Fibroblast of gingiva (primary cell): ENCODE results near the gene ARHGEF35.
"Not testable (repeated sequence)": the region's sequence is repeated elsewhere in the genome, so short reads cannot be mapped to it uniquely, and the experiment has no call there.

ENCODE experiments used
- DNase-seq: peaks from one replicate; pipeline ENCODE4 v3.0.0-alpha.2; 2011; ENCODE audit warnings: low read depth

Gene ARHGEF35

GRCh38 chr7:144195212-144195872, at the start of gene ARHGEF35:
TSS of gene ARHGEF35 (minus strand) at chr7:144195833. CDS start at chr7:144188383, 7,450 bp downstream.
- not testable (repeated sequence) for DNase-seq

- not testable (repeated sequence) for DNase-seq
Measured at GRCh38 chr7:144245372-144245771, 49.7 kb upstream of the ARHGEF35 start.

GRCh38 chr7:144239365-144239764, 43.7 kb upstream of the ARHGEF35 start, which contains the start of gene OR2A42:
TSS of gene OR2A42 (minus strand) at chr7:144239605. CDS start at chr7:144232843, 6,762 bp downstream.
- not testable (repeated sequence) for DNase-seq

- DNase-seq: not testable (repeated sequence)
Measured at GRCh38 chr7:144238530-144239082, 43.0 kb upstream of the ARHGEF35 start.

- not testable (repeated sequence) for DNase-seq
Measured at GRCh38 chr7:144233039-144233438, 37.4 kb upstream of the ARHGEF35 start.

- not testable (repeated sequence) for DNase-seq
Measured at GRCh38 chr7:144231027-144231426, 35.4 kb upstream of the ARHGEF35 start.

GRCh38 chr7:144228810-144229209, 33.2 kb upstream of the ARHGEF35 start:
- DNase-seq: not testable (repeated sequence)

GRCh38 chr7:144226866-144227265, 31.2 kb upstream of the ARHGEF35 start:
- DNase-seq: not testable (repeated sequence)

GRCh38 chr7:144223675-144224074, 28.0 kb upstream of the ARHGEF35 start:
- DNase-seq: not testable (repeated sequence)

- not testable (repeated sequence) for DNase-seq
Measured at GRCh38 chr7:144220531-144220930, 24.9 kb upstream of the ARHGEF35 start.

GRCh38 chr7:144219149-144219548, 23.5 kb upstream of the ARHGEF35 start:
- DNase-seq: not testable (repeated sequence)

GRCh38 chr7:144218581-144218980, 22.9 kb upstream of the ARHGEF35 start:
- DNase-seq: not testable (repeated sequence)

- DNase-seq: not testable (repeated sequence)
Measured at GRCh38 chr7:144217200-144217599, 21.6 kb upstream of the ARHGEF35 start.

GRCh38 chr7:144205306-144205705, 9.7 kb upstream of the ARHGEF35 start:
- DNase-seq: not testable (repeated sequence)

- not testable (repeated sequence) for DNase-seq
Measured at GRCh38 chr7:144203086-144203485, 7.5 kb upstream of the ARHGEF35 start.

GRCh38 chr7:144201978-144202377, 6.3 kb upstream of the ARHGEF35 start:
- not testable (repeated sequence) for DNase-seq

- not testable (repeated sequence) for DNase-seq
Measured at GRCh38 chr7:144198934-144199333, 3.3 kb upstream of the ARHGEF35 start.

- not testable (repeated sequence) for DNase-seq
Measured at GRCh38 chr7:144194453-144194852, 1.2 kb downstream of the ARHGEF35 start.

GRCh38 chr7:144193782-144194181, 1.9 kb downstream of the ARHGEF35 start:
- not testable (repeated sequence) for DNase-seq

- DNase-seq: not testable (repeated sequence)
Measured at GRCh38 chr7:144188578-144189171, 7.0 kb downstream of the ARHGEF35 start.

GRCh38 chr7:144187848-144188247, 7.8 kb downstream of the ARHGEF35 start:
- not testable (repeated sequence) for DNase-seq

GRCh38 chr7:144183166-144183565, 12.5 kb downstream of the ARHGEF35 start, which contains the start of gene CTAGE4:
TSS of gene CTAGE4 (plus strand) at chr7:144183466. CDS start at chr7:144183504, 38 bp downstream.
- not testable (repeated sequence) for DNase-seq

- DNase-seq: not testable (repeated sequence)
Measured at GRCh38 chr7:144179165-144179479, 16.5 kb downstream of the ARHGEF35 start.
